Posterior cingulate gyrus (tissue), 11 donors: ENCODE data around the gene DNAJC21.
A peak's percentile ranks its signal among the peaks of the same experiment; 100 is the strongest.

Experiments used
- DNase-seq, 10 donors: peaks; one replicate each; pipeline versions ENCODE4 v3.0.0 to v3.0.0-alpha.2; 2020 to 2021; ENCODE audit warnings: mixed read lengths in 3 of 10
- intact Hi-C: fragments of 100-400 bp; cut with DNase I; formaldehyde crosslinking; loops from one replicate; pipeline ENCODE4 v1.15.1; 2023

Gene DNAJC21

DNA sequence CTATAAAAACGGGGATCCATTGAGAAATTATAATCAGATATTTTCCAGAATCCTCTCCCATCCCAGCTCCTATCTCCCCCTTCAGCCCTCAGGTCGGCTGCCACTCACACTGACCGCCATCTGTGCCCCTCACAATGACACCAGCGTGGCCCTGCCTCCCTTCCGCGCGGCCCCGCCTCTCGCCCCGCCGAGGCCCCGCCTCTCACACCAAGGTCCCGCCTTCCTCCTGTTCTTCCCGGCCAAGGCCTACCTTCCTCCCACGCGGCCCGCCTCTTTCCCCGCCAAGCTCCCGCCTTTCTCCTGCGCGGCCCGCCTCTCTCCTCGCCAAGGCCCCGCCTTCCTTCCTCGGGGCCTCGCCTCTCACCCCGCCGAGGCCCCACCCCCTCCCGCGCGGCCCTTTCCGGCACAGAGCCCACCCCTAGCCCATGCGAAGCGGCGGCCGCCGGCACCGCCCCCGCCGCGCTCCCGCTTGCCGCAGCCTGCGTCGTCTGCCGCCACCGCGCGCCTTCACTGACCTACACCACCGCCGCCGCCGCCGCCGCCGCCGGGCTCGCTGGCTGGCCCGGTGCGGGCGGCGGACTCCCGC lies at the start of gene DNAJC21:
DNAJC21 (plus strand) TSS at position 426 of the 586 bp plus-strand sequence. CDS start 261 bp downstream, outside the sequence.
- intact Hi-C loops = loop anchor here (1.0 kb wide), 1 partner anchor 14 kb away; the partner anchor contains the start of genes BRIX1 and RAD1
- DNase-seq = peak; percentile 96 to 100 (median 98)

DNA sequence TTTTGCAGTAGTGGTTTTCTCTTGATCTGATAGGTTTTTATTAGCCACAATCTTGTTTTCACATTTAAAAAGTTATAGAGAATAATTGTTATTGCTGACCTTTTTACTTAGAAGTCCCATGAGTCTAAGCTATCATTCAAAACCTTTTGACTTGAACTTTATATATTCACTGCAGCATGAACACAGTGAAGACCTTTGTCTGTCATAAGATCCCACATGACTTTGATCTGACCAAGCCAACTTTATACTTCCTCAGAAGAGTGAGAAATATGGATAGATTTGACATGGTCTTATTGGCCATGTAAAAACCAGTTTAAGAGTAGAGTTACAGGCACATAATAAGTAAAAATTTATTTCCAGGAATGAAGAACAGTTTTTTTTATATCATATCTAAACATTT lies 48.1 kb upstream of the DNAJC21 start:
- intact Hi-C loops = no loop called here
- no peak for DNase-seq

DNA sequence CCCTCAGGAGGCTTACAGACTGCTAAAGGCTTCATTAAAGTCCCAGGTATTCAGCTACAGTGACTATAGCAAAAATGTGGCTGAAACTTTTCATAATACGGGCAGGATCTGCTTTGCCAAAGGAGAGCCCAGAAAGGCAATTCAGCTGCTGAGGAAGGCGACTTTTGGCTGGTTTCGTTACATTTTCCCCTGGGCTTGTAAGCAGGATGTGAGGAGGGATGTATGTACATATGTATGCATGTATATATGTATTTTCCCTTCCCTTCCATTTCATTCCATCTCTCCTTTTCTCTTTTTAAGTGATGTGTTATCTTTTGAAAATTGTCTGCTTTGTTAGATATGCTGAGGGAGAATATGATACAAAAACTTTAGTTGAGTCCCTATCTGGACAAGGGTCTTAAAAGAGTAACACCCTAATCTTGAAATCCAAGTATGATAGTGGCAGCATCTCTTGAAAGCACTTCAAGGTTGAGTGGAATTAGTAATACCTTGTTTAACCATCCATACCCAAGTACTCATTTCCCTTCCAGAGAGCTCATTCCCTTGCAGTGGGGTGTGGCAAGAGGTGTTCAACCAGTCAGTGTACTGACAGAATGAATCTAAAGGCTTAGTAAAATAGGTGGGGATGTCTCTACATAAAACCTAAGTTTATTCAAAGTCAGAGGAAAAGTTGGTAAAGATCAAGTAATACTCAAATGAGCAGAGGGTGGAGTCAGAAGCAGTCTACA lies 42.8 kb upstream of the DNAJC21 start:
- intact Hi-C loops = no loop called here
- no peak for DNase-seq

DNA sequence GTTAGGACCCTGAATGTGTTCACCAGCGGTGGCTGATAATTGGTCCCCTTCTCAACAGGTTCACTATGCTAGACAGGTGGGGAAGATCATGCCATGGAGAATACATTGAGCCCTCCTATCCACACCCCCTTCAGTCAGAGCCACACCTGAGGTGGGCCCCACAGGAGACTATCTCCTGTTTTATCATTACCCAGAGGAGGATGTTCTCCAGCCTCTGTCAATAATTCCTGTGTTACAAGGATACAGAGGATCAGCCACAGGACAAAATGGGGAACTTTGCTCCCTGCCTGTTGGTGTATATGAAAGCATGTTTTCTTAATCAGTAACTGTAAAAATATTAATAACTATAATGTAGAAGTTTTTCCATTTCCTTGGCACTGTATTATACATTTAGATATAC lies 40.0 kb upstream of the DNAJC21 start:
- intact Hi-C loops = no loop called here
- no peak for DNase-seq

DNA sequence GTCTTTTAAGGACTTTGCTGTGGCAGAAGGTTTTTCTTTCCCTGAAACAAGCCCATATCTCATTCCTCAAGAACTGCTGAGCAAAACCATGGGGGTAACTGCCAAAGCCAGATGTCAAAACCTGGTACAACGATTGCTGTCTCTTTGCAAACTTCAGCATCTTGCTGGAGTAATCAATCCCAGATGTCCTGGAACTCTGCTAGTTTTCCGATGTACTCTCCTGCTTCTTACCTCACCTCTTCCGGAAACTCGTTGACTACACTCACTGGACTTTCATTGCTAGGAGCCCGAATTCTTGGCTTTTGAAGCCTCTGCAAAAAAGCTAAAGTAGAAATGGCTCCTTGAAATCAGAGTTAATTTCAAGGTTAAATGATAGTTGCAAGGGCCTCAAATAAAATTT lies 37.4 kb upstream of the DNAJC21 start:
- no peak for DNase-seq
- intact Hi-C loops = loop anchor here (10.0 kb wide), 1 partner anchor 237 kb away; the partner anchor contains the start of gene RAI14

DNA sequence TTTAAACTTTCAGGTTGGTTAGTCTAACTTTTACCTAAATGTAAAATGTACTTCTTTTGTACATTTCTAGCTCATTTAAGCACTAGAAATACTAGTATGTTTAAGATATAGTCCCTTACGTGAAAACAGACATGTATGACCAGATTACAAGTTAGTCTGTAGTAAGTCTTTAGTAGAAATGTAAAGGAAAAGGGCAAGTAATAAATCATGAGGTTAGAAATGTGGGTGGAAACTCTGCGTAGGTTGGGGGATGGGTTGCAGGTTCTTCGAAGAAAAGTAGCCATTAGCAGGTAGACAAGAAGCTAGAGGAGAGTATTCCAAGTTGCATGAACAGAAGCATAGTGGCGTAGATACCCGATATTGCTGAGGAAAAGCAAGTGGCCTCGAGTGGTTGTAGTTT lies 36.9 kb upstream of the DNAJC21 start:
- DNase-seq = no peak
- intact Hi-C loops = loop anchor here (10.0 kb wide), 1 partner anchor 238 kb away; the partner anchor contains the start of gene RAI14

DNA sequence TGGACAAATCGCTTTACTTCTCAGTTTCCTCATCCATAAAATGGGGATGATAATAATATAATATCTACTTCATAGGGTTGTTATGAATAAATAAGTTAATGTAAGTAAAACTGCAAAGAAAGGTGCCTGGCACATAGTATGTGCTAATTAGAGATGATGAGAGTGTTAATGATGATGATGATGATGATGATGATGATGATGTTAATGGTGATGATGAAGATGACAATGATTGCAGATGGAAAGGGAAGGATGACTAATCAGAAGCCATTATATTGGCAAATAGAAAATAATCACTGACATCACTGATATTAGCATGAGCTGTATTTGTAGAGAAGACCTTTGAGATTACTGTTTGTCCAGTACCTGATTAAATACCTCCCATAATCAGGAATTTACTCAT lies 34.6 kb upstream of the DNAJC21 start:
- no peak for DNase-seq
- intact Hi-C loops = loop anchor here (10.0 kb wide), 1 partner anchor 240 kb away; the partner anchor contains the start of gene RAI14

DNA sequence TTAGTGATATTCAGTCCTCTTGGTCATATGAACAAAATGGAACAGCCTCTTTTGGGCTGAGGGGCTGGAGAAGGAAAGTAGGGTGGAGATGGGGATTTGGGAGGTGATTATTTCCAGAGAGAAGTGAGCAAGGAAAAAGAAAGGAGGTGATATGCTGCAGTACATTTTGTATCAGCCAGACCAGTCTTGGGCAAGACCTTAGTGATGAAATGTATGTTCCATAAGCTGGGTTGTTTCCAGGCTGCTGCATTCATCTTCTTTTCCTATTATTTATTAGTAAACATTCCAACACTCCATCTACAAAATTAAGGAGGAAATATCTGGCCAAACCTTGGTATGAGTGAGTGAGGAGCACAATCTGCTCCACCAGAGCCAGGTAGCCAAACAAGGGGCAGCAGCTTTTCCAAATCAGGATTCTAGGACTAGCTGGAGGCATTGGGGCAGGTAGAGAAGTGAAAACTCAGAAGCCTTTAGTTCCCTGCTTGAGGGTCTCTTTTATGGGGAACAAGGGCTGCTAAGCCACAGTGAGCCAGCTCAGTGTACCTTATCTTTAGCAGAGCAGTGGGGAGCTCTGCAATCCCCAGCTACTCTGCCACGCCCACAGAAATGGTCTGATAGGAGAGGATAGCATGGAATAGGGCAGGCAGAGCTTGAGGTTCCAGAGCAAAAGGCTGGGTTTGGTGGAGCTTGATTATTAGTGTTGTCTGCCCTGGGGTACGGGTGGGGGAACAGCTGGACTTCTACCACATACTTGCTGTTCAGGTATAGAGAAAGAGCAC lies 33.5 kb upstream of the DNAJC21 start:
- intact Hi-C loops = loop anchor here (10.0 kb wide), 1 partner anchor 241 kb away; the partner anchor contains the start of gene RAI14
- no peak for DNase-seq

DNA sequence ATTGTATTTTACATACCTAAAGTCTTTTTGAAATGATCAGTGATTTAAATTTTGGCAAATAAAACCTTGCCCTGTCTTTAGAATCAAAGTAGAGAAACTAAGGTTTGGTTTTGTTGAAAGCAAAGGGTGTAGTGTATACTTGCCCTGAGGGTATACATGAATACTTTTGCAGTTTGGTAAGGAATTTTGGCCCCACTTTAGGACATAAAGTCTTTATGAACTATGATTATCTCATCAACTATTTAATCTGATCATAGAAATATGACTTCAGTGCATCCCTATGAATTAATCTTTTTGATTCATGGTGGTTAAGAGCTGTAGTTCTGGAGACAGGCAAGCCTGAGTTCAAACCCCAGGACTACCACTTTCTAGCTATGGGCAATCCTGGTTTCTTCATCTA lies 31.7 kb upstream of the DNAJC21 start:
- intact Hi-C loops = loop anchor here (1.0 to 10.0 kb wide), 4 partner anchors 243 to 423 kb away; partner anchors contain the start of gene RAI14
- DNase-seq = no peak

DNA sequence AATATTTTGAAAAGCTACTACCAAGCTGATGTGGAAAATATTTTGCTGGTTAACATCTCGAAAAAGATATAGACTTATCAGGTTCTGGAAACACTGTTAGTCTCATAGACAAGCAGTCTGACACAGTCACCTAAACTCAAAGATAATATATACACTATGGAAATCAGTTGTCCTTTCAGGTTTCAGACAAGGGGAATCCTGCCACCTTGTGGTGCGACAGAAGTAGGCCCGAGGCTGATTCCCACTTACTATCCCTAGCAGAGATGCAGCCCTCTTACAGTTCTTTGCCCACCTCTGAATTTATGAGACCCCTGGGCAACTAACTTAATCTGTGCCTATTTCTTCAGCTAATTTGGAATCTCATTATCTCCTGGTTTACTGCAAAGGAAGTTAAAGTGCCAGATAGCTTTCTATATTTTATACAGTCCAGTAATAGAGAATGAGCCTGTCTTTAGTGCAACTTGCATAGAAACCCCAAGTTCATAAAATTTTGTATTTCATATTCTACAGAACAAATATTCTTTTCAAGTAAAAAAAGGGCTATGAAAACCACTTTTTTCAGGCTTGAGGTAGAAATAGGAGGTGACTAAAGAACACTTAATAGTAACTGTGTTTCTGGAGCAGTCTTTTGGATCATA lies 31.0 kb upstream of the DNAJC21 start:
- peak; percentile 42 to 95 (median 77) for DNase-seq
- intact Hi-C loops = loop anchor here (1.0 to 10.0 kb wide), 4 partner anchors 244 to 424 kb away; partner anchors contain the start of gene RAI14

DNA sequence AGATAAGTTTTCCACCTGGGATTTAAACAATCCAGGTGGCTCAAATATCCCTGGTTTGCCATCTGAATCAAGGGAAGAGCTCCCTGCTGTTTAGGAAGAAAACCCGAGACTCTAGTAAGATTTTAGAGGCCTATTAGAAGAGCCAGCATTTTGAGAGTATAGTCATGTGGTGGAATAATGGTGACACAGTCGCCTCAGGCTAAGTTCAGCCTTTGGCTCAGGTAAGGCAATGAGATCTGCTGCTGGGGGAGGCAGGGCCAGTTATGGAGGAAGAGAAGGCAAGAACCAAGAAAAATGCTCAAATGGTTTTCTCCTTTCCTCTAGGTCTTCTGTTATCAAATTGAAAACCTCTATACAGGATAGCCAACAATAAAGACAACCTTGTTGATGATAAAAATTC lies 30.3 kb upstream of the DNAJC21 start:
- DNase-seq = no peak
- intact Hi-C loops = loop anchor here (2.0 to 10.0 kb wide), 2 partner anchors 244 to 412 kb away; partner anchors contain the start of gene RAI14

DNA sequence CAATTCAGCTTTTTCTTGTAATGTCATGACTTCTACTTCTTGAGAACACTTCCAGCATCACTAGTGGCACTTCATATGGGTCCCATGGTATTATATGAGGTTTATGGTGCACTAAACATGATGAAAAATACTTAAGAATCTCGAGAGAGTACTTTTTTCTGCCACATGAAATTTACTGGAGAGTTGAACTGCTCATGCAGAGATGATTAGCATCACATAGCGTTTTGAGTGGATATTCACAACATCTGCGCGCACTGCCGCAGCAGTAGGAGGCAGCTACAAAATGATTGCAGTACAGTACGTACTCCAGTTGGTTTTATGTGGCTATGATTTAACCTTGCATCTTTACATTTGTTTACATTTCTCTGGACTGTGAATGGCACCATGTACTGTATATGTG lies 28.7 kb upstream of the DNAJC21 start:
- intact Hi-C loops = no loop called here
- DNase-seq = no peak

DNA sequence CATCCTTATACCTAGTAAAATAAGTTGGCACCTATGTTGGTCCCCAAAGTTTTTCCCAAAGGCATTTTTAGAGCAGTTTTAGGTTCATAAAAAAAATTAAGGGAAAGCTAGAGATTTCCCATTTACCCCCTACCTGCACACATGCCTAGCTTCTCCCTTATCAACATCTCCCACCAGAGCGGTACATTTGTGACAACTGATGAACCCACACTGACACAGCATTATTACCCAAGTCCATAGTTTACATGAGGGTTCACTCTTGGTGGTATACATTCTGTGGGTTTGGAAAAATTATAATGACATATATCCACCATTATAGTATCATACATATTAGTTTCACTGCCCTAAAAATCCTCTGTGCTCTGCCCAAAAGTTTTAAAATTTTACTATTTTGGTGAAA lies 26.1 kb upstream of the DNAJC21 start:
- no peak for DNase-seq
- intact Hi-C loops = no loop called here

DNA sequence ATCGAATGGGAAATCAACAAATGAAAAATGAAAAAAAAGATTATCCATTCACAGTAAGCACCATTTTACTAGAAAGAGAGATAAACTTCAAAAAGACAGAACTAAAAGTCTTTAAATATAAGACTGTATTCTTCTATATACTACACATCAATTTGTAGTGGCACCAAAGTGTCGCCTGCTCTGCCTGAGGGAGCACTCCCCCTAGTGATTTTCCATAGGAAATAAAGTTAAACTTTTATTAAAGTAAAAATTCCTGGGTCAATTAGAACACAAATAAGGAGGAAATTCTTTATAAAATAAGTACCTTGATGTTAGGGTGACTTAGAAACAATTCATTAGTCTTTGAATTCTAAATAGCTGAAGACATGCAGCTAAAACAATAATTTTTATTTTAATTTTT lies 23.8 kb upstream of the DNAJC21 start:
- intact Hi-C loops = no loop called here
- no peak for DNase-seq

DNA sequence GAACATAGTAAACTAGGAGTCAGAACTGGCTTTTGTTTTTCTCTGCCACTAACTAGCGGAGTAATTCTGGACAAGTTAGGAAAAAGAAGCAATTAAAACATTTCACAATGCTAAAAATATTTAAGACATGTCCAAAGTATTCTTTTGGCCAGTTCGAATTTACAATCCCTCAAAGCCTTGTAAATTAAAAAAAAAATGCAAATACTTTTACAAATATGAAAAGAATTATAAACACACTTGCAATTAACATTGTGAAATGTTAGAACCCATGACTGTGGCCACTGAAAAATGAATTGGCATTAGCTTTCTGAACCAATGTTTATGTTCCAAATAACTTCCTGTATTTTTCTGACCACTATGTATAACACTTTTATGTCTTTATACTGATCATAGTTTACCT lies 16.3 kb upstream of the DNAJC21 start:
- intact Hi-C loops = no loop called here
- no peak for DNase-seq

DNA sequence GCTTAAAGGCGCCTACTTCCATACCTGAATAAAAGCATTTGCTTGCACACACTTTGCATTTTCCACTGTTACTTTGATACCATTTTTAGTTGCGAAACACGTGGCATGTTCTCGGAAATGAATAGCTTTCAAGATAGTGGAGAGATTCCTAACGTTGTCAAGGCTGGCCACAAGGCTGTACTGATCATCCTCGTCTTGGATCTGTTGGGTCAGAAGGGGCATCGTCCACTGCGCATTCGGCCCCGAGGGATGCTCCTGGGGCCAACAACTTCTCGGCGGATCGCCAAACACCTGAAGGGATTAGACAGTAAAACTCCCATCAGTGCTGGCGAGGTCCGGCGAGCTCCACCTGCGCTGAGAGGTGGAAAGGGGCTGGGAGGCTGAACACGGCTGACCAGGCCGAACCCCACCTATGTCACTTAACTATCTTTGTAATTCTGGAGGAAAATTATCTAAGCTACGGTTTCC lies 14.7 kb upstream of the DNAJC21 start:
- DNase-seq = peak in 4 of 10 donors; percentile 18 to 83 (median 22)
- intact Hi-C loops = loop anchor here (1.0 kb wide), 1 partner anchor 15 kb away; the partner anchor contains the start of gene DNAJC21

DNA sequence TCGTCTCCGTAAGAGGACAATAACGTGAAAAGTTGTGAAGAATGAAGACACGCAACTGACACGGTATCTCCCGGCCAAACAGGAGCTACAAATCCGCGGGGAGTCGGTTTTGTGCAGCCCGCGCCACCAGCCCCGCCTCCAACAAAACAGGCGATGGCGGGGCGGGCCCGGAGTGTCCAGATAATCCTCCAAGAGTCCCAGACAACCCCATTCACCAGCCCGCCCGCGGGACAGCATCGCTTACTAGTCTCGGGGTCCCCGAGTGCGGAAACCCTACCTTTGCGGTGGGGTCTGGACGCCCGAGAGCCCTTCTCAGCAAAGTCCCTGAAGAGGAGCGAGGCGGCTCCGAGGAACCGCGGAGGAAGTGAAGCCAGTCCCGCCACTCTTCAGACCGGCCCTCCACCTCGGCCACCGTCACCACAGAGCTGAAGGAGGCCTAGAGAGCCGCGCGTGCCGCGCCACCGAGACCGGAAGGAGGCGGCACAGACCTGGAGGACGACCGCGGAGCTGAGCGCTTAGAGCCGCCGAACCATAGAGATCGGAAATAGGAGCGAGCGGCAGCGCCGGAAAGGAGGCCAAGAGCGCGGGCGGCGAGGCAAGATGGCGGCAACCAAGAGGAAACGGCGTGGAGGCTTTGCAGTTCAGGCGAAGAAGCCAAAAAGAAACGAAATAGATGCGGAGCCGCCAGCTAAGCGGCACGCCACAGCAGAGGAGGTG lies 14.1 kb upstream of the DNAJC21 start, which contains the start of the genes BRIX1 and RAD1:
BRIX1 (plus strand) TSS at position 573 of the 717 bp plus-strand sequence; CDS start at position 601, 28 bp downstream.
RAD1 (minus strand) TSS at position 366 of the 717 bp plus-strand sequence. CDS start 612 bp downstream, outside the sequence.
- peak; percentile 96 to 99 (median 97) for DNase-seq
- intact Hi-C loops = loop anchor here (1.0 kb wide), 1 partner anchor 14 kb away; the partner anchor contains the start of gene DNAJC21

DNA sequence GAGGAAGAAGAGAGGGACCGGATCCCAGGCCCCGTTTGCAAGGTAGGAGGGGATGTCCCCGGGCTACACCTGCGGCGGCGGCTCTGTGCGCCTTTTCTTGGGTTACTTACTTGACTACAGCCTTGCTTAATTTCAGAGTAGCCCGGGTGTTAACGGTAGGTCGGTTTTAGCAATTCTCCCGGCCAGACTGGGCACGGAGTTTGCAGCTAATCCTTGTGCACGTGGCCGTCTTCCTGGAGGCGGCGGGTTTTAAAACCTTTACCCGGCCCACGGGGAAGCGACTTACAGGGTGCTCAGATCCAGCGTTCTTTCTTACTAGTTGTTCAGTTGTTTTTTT lies 13.5 kb upstream of the DNAJC21 start:
- intact Hi-C loops = loop anchor here (1.0 kb wide), 1 partner anchor 13 kb away; the partner anchor contains the start of gene DNAJC21
- DNase-seq = no peak

DNA sequence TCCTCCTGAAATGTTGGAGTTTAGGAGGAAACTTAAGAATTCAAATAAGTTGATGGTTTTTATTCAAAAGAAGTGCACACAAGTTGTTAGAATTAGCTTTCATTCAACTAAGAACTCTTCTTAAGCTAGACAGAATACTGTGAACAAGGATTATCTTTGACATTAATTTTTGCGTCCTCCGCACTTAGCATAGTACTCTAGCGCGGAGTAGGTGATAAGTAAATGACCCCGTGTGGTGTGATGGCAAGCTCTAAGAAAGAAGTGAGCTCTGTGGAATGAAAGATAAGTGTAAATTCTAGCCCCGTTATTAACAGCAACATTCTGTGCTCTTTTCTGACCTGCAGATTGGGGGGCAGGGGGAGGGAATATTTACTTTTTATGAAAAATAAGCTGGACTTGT lies 12.8 kb upstream of the DNAJC21 start:
- intact Hi-C loops = no loop called here
- no peak for DNase-seq
